ENCODE measurements around the gene IL1A.

The IL1A gene

DNA sequence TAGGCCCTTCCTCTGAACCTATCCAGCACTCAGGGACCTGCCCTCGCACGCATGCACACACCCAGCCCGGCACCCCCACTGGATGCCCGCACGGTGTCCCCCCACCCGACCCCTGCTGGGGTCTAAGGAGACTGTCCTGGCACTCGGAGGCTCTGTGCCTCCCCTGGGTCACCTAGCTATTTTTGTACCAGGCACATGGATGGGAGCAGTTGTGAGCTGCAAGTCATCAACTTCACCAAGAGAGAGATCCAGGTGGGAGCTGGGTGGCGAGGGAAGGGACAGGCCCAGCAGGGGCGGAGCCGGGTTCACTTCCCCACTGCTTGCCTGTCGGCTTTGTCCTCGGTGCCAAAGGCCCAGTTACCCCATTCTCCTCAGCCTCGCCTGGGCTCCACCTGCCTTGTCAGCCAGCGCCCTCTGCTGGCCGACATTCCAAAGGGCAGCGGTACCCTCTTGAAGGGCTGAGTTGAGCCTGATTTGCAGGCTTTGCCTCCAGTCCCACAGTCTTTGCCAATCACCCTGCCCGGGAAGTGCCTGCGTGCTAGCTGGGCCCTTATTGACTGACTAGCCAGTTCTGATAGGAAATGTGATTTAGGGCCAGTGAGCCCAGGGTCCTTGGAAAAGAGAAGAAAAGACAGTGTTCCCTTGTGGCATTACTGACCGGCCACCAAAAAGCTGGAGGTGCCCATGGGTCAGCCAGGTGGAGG is 57.7 kb downstream of the IL1A start:
- DNase-seq (ENCODE audit: low read depth): peak; percentile 72

- DNase-seq (ENCODE audit: low read depth): no peak
These were observed 58.5 kb downstream of the IL1A start for GRCh38 chr2:112725545-112726457.

DNA sequence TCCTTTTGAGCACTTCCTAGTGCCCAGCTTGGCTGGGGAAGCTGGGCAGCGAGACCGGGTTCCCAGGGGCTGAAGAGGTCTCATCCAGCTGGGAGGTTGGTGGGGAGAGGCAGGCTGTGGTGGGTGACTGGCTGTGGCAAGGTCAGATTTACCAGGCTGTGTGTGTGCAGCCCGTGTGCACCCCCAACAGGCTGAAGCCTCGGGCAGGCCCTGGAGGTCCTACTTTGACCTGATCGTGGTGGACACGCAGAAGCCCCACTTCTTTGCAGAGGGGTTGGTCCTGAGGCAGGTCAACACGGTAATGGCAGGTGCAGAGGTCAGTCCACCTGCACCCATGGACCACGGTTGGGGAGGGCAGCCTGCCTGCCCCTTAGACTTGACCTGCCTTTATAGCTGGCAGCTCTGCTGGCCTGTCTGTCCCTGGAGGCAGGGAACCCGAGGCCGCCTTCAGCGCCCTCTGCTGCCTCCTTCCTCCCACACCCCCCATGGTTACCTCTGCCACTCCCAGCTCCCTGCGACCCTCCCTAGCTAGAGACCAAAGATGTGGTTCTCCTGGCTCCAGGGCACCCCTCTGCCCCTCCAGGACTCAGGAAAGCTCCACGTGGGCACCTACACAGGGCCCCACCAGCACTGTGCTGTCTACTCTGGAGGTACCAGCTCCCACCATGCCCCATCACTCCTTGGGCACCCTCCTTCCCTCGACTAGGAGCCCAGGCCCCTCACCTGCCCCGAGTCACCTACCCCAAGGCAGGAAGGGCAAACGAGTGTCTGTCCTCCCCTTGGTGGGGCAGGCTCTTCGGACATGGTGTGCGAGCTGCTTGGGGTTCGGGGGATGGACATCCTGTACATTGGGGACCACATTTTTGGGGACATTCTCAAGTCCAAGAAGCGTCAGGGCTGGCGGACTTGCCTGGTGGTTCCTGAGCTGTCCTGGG is 59.4 kb downstream of the IL1A start:
- no peak for DNase-seq (ENCODE audit: low read depth)

DNA sequence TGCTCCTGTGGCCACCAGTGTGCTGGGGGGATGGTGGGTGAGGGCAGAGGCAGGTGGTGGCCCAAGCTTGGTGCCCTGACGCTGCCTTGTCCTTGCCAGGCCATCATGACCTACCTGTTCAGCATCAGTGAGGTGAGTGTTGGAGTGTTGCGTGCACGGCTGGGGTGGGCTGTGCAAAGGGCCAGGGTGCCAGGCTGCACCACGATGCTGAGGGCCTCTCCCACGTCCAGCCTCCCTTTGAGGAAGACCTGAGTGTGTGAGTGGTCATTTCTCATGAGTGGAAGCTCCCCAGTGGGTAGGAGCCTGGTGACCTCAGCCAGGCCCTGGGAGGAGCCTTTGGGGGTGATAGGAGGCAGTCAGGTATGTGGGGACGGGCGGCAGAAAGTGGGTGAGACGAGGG is 60.3 kb downstream of the IL1A start:
- DNase-seq (ENCODE audit: low read depth): no peak
